ENCODE measurements around the gene RIPK4.

GRCh38 chr21:41715649-41716281 lies 51.1 kb downstream of the RIPK4 start:
- TF ChIP-seq POLR2A (IDR thresholded peaks at IDR 0.05; ENCODE audit: low read depth), result no peak
- TF ChIP-seq, protein P1, sequence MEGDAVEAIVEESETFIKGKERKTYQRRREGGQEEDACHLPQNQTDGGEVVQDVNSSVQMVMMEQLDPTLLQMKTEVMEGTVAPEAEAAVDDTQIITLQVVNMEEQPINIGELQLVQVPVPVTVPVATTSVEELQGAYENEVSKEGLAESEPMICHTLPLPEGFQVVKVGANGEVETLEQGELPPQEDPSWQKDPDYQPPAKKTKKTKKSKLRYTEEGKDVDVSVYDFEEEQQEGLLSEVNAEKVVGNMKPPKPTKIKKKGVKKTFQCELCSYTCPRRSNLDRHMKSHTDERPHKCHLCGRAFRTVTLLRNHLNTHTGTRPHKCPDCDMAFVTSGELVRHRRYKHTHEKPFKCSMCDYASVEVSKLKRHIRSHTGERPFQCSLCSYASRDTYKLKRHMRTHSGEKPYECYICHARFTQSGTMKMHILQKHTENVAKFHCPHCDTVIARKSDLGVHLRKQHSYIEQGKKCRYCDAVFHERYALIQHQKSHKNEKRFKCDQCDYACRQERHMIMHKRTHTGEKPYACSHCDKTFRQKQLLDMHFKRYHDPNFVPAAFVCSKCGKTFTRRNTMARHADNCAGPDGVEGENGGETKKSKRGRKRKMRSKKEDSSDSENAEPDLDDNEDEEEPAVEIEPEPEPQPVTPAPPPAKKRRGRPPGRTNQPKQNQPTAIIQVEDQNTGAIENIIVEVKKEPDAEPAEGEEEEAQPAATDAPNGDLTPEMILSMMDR (IDR thresholded peaks at IDR 0.05), result no peak

Data from esophagus muscularis mucosa (tissue), 3 donors.